ENCODE data around the gene CD177.
"Not testable (repeated sequence)": the region's sequence is repeated elsewhere in the genome, so short reads cannot be mapped to it uniquely, and the experiment has no call there.

- not testable (repeated sequence) for TF ChIP-seq CTCF (conservative IDR thresholded peaks at IDR 0.05 in 1 of 2, IDR thresholded peaks at IDR 0.05 in 1 of 2; ENCODE audit: low read depth in 1 of 2, low read length in 2 of 2); EZH2 (IDR thresholded peaks at IDR 0.05; ENCODE audit: low read length, missing control alignments)
Measured at GRCh38 chr19:43329049-43329448, 24.4 kb upstream of the CD177 start.

Measured in fibroblast of lung (primary cell).